ENCODE measurements around the gene SLC5A10.
"Not testable (repeated sequence)": the region's sequence is repeated elsewhere in the genome, so short reads cannot be mapped to it uniquely, and the experiment has no call there.

Gene SLC5A10

DNA sequence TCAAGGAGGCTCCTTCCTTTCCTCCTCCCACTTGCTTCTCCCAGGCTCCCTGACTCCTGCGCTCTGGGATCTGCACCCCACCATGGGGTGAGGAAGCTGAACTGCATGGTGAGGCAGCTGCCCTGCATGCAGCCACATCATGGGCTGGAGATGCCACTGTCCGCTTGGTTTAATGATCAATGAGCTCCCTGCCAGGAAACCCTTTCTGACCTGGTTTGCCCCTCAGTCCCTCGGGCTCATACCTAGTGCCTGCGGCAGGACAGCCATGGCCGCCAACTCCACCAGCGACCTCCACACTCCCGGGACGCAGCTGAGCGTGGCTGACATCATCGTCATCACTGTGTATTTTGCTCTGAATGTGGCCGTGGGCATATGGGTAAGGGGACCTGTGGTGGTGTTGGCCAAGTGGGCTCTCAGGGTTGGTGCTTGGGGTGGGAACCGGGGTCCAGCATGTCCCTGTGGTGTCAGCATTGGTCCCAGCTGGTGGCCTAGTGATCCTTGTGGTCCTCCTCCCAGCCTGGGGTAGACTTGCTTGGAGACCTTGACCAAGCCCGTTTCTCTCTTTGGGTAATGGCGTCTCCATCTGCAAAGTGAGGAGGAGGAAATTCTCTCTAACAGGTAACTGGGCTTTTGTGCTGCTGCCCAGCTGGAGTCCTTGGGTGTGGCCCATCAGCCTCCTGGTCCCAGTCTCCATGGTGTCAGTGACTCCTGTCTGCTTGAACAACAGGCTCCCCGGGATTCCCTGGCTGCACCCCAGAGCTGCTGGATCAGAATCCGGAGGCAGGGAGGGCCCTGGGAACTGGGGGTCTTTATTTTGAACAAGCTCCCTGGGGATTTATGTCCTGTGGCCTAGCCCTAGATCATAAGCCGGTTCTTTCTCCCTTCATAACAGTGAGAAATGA, at the start of gene SLC5A10:
Gene SLC5A10, plus strand, starts transcription at position 225 of the 902 bp plus-strand sequence. Its CDS starts 41 bp downstream, at position 266.
- no peak for DNase-seq

- DNase-seq, result no peak
These were observed 47.5 kb upstream of the SLC5A10 start for GRCh38 chr17:18904482-18904881.

DNA sequence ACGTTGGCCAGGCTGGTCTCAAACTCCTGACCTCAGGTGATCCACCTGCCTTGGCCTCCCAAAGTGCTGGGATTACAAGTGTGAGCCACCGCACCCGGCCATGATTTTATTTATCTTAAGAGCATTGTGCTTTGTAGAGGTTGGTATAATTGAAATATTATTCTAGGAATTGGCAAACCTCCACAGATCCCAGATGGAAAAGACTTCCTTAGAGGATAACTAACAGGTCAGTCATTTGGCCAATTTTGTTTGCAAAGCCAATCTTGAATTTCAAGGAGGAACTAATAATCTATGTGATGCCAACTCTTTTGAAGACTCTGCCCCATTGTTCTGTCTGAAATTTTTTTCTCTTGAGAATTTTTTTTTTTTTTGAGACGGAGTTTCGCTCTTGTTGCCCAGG, 46.7 kb upstream of the SLC5A10 start:
- DNase-seq, result no peak

DNA sequence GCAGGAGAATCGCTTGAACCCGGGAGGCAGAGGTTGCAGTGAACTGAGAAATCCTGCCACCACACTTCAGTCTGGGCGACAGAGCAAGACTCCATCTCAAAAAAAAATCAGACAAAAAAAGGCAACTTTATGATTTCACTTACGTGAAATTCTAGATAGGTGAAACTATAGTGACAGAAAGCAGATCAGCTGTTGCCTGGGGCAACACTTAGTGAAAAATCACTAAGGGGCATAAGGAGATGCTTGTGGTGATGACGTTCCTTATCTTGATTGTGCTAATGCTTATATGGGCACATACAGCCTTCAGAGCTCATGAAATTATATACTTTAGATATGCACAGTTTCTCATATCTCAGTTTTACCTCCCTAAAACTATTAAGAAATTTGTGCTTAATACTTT, 41.6 kb upstream of the SLC5A10 start:
- no peak for DNase-seq

- no peak for DNase-seq
These were observed 41.1 kb upstream of the SLC5A10 start for GRCh38 chr17:18910881-18911280.

DNA sequence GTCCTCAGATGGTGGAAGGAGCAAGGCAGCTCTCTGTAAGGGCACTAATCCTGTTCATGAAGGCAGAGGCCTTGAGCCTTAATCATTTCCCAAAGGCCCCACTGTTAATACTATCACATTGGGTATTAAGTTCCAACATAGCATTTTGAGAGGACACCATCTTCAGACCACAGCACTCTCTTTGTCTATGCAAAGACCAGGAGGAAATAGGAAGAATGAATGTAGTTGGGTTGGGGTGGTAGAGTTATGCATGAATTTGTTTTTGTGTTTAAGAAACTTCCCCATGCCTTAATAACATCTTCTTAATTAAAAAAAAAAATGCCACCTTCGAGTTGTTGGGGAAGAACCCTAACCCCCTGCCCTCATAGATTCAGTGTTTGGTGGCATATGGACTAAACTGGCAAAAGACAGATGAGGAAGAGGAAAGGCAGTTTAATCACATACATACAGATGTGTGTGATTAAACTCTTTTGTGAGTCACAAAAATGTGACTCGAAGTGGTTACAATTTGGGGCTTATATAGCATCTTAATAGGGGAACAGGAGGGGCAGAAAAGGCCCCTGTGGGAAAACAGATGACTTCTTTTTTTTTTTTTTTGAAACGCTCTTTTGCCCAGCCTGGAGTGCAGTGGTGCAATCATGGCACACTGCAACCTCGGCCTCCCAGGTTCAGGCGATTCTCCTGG, 35.0 kb upstream of the SLC5A10 start:
- no peak for DNase-seq

DNA sequence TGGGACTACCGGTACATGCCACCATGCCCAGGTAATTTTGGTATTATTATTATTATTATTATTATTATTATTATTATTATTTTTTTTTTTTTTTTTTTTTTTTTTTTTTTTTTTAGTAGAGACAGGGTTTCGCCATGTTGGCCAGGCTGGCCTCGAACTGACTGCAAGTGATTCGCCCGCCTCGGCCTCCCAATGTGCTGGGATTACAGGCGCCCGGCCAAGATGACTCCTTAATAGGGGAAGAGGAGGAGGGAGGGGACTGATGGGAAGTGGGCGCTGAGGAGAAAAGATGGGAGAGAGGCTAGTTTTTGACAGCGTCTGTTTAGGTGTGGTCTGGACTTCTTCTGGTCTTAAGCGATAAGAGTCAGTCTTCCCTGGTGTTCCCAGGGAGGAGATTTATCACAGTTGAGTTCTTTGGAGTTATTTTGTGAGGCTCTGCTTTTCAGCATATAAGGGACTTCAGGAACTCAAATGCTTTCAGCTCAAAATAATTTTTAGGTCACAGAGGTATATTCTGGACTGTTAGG, 34.4 kb upstream of the SLC5A10 start:
- DNase-seq, result no peak

GRCh38 chr17:18919963-18920362, 32.0 kb upstream of the SLC5A10 start:
- DNase-seq, result no peak

DNA sequence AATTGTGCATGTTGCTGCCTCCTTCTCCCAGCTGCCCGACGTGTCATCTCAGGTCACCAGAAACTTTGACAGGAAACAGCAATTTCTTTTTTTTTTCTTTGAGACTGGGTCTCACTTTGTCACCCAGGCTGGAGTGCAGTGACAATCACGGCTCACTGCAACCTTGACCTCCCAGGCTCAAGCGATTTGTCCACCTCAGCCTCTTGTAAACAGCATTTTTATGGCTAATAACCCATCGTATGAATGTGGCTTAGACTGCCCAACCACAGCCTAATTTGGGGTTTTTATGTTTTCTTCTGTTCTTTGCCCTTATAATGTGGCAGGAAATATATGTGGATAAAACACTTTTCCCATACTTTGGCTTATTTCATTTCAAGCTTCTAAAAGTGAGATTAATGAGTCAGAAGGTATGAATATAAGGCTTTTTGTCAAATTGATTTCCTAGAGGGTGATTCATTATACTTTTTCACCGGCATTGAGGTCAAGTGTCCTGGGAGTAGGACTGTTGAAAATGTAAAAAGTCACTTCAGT, 31.0 kb upstream of the SLC5A10 start:
- DNase-seq, result no peak

DNA sequence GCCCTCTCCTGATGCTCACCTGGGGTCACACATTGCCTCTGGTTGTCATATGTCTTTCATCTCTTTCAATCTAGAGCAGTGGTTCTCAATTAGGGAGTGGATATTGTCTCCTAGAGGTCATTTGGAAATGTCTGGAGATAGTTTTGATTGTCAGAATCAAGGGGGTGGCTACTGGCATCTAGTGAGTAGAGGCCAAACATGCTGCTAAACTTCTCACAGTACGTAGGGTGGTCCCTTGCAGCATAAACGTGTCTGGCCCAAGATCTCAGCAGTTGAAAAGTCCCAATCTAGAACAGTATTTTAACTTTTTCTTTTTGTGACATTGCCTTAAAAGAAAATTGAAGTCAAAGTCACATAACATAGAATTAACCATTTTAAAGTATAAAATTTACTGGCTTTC, 30.5 kb upstream of the SLC5A10 start:
- no peak for DNase-seq

- DNase-seq, result no peak
These were observed 30.0 kb upstream of the SLC5A10 start for GRCh38 chr17:18921912-18922451.

DNA sequence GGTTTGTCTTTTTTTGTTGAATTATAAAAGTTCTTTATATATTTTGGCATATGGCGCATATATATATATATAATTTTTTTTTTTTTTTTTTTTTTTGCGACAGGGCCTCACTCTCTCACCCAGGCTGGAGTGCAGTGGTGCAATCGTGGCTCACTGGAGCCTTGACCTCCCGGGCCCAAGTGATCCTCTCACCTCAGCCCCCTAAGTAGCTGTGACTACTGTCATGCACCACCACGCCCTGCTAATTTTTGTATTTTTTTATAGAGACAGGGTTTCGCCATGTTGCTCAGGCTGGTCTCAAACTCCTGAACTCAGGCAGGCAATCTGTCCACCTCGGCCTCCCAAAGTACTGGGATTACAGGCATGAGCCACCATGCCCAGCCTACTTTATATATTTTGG, 29.4 kb upstream of the SLC5A10 start:
- not testable (repeated sequence) for DNase-seq

DNA sequence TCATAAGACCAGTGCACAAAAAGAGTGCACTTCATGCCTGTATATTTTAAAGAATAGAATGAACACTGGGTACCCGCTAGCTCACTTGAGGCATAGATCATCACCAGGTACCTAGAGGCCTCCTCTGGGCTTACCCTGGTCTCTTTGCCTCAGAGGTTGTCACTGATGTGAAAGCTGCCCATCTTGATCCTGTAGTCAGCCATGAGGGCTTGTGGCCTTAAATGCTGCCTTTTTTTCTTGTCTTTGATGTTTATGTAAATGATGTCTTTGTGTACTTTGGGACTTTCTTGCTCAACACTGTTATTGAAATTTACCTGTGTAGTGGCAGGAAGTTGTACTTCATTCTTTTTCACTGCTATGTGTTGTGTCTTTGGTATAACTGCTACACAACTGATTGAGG, 26.8 kb upstream of the SLC5A10 start:
- no peak for DNase-seq

DNA sequence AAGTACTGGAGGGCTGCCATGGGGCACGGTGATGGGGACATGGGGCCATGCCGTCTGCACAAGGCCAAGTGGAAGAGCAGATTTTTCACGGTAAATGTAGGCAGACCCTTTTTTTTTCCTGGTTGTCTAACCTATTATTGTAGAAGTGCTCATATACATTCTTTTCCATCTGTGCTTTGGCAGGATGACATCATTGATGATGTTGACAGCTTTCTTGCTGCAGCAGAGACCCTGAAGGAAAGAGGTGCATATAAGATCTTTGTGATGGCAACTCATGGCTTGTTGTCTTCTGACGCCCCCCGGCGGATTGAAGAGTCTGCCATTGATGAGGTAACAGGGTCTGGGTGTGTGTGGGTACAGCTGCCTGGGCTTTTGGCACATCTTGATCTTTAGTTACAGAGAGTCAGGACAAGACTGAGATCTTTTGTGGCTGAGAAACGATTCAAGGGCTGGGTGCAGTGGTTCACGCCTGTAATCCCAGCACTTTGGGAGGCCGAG, 23.3 kb upstream of the SLC5A10 start:
- no peak for DNase-seq

- DNase-seq, result no peak
These were observed 19.5 kb upstream of the SLC5A10 start for GRCh38 chr17:18932360-18933055.

- no peak for DNase-seq
These were observed 18.6 kb upstream of the SLC5A10 start for GRCh38 chr17:18933102-18934058.

DNA sequence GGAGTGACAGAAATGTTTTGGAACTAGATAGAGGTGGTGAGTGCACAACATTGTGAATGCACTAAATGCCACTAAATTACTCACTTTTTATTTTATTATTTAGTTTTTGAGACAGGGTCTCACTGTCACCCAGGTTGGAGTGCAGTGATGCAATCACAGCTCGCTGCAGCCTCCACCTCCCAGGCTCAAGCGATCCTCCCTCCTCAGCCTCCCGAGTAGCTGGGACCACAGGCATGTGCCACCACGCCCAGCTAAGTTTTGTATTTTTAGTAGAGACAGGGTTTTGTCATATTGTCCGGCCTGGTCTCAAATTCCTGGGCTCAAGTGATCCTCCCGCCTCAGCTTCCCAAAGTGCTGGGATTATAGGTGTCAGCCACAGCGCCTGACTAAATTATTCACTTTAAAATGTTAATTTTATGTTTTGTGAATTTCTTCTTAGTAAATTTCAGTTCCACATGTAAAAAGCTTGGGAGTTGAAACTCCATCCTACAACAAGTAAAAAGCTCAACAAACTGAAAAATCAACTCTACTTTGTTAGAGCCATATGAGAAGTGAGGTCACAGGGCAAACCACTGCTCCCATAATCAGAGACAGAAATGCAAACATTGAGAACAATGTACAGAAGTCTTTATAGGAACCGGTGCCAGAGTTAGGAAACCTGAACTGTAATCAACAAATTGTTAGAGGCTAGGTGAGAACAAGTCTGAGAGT, 13.8 kb upstream of the SLC5A10 start:
- no peak for DNase-seq

DNA sequence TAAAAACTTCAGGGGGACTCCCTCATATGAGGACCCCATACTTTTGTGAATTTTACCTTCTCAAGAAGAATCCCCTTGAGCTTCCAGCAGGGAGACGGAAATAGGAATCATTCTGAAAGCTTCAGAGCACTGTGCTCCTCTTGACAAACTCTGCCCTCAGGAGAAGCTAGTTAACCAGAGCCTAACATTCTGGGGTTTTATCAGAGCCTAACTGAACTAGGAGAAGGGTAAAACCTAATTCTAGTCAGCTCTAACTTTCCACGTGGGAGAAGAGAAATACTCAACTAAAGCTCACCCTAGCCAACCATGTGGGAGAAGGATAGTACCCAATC, 13.3 kb upstream of the SLC5A10 start:
- DNase-seq, result no peak

- DNase-seq, result no peak
These were observed 7.3 kb upstream of the SLC5A10 start for GRCh38 chr17:18944646-18945045.

DNA sequence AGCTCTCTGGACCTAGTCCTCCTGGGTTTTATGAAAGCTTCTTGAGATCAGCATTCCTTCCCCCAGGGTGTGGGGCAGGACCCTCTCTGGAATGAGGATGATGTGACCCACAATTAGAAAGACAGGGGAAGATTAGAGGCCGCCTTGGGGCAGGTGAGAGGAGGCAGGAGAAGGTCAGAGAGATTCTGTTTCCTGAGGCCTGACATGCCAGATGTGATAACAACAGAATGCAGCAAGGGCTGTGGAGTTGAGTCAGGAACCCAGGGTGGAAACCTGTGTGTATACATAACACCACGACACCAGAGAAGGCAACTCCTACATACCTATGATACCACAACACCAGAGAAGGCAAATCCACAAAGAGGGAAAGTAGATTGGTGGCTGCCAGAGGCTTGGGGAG, 5.4 kb upstream of the SLC5A10 start:
- no peak for DNase-seq

- no peak for DNase-seq
These were observed 4.1 kb upstream of the SLC5A10 start for GRCh38 chr17:18947866-18948265.
